Mesendoderm (in vitro differentiated cells): ENCODE data around the gene TSPAN12.
A peak's percentile ranks its signal among the peaks of the same experiment; 100 is the strongest.

ENCODE experiments used
- DNase-seq: peaks from one replicate; pipeline ENCODE4 v3.0.0; 2013
- H2AK5ac ChIP-seq: 2 replicates; pipeline ENCODE4 v1.6.1; 2013; ENCODE audit warnings: low read length, inconsistent platforms
- H2BK120ac ChIP-seq: 2 replicates; pipeline ENCODE4 v1.6.1; 2013; ENCODE audit warnings: low read depth, mild to moderate bottlenecking, low read length, moderate library complexity, mixed read lengths
- H2BK15ac ChIP-seq: replicated peaks from 2 replicates; pipeline ENCODE4 v1.6.1; 2013; ENCODE audit warnings: low read depth, mild to moderate bottlenecking, moderate library complexity
- H2BK5ac ChIP-seq: 2 replicates; pipeline ENCODE4 v1.6.1; 2013; ENCODE audit warnings: low read length, inconsistent platforms
- H3K18ac ChIP-seq: 2 replicates; pipeline ENCODE4 v1.6.1; 2013; ENCODE audit warnings: mild to moderate bottlenecking, low read length, mixed read lengths
- H3K23ac ChIP-seq: one replicate; pipeline ENCODE4 v1.6.1; 2013; ENCODE audit warnings: low read length
- H3K27ac ChIP-seq: 2 replicates; pipeline ENCODE4 v1.5.1; 2013; ENCODE audit warnings: low read depth, mild to moderate bottlenecking, inconsistent platforms, low read length, moderate library complexity
- H3K27me3 ChIP-seq: 2 replicates; pipeline ENCODE4 v1.6.1; 2013; ENCODE audit warnings: low read length, control low read depth, mild to moderate bottlenecking, inconsistent platforms; ENCODE audit not compliant: insufficient read depth, poor library complexity
- H3K36me3 ChIP-seq: 2 replicates; pipeline ENCODE4 v1.6.1; 2013; ENCODE audit warnings: low read length, inconsistent platforms; ENCODE audit not compliant: control insufficient read depth, insufficient read depth
- H3K4ac ChIP-seq: one replicate; pipeline ENCODE4 v1.6.1; 2013; ENCODE audit warnings: low read depth, mild to moderate bottlenecking, low read length, moderate library complexity
- H3K4me1 ChIP-seq: 2 replicates; pipeline ENCODE4 v1.6.1; 2013; ENCODE audit warnings: low read depth, low read length, inconsistent platforms; ENCODE audit not compliant: control insufficient read depth
- H3K4me2 ChIP-seq: 2 replicates; pipeline ENCODE4 v1.6.1; 2013; ENCODE audit warnings: low read length
- H3K4me3 ChIP-seq: 2 replicates; pipeline ENCODE4 v1.5.1; 2013; ENCODE audit warnings: mild to moderate bottlenecking, low read length
- H3K56ac ChIP-seq: one replicate; pipeline ENCODE4 v1.6.1; 2013; ENCODE audit warnings: low read length
- H3K79me1 ChIP-seq: 2 replicates; pipeline ENCODE4 v1.6.1; 2013; ENCODE audit warnings: low read length, inconsistent platforms
- H3K79me2 ChIP-seq: 2 replicates; pipeline ENCODE4 v1.6.1; 2013; ENCODE audit warnings: mild to moderate bottlenecking, low read length; ENCODE audit not compliant: control insufficient read depth, insufficient read depth
- H3K9ac ChIP-seq: 2 replicates; pipeline ENCODE4 v1.6.1; 2013; ENCODE audit warnings: low read length, inconsistent platforms
- H4K5ac ChIP-seq: one replicate; pipeline ENCODE4 v1.6.1; 2013; ENCODE audit warnings: low read length
- H4K8ac ChIP-seq: one replicate; pipeline ENCODE4 v1.6.1; 2013; ENCODE audit warnings: low read depth, mild to moderate bottlenecking, control low read depth, low read length, moderate library complexity
- WGBS: extraction: QIAGEN DNeasy Blood & Tissue Kit; methylation state at CpG from one replicate; pipeline ENCODE4 v1.1.7; 2013; ENCODE audit warnings: low lambda C conversion rate, missing lambda C conversion rate; ENCODE audit not compliant: insufficient coverage; ENCODE audit errors: extremely low coverage; 5-methylcytosine and 5-hydroxymethylcytosine counted together

TSPAN12 gene

DNA sequence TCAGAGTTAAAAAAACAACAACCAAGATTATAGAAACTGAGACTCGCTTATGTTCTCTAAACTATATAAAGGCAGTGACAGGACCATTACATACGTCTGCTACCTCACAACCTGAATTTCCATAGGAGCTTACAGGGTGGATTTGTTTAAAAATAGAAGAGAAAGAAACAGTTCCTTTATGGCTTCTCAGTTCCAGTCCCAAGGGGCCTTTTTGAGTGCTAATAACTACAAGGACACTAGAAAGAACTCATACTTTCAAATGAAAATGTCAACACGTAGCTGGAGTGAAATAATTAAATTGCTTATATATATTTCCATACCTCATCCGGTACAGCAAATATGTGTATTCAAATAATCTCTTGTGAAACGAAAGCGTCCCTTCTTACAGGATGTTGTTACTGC is 19.7 kb downstream of the TSPAN12 start:
- no peak overlapping the region for H3K4me3 ChIP-seq
- WGBS = no CpG with 5 or more reads among the region's 6 CpGs
- H2BK15ac ChIP-seq = no peak overlapping the region
- H3K36me3 ChIP-seq = no peaks in the 10 kb centered on the region
- no peak for DNase-seq
- H3K27me3 ChIP-seq = no peaks in the 10 kb centered on the region
- H3K18ac ChIP-seq = no peak overlapping the region
- no peak overlapping the region for H3K56ac ChIP-seq
- no peak overlapping the region for H2AK5ac ChIP-seq
- H3K27ac ChIP-seq = no peak overlapping the region
- no peaks in the 10 kb centered on the region for H3K4me1 ChIP-seq
- no peak overlapping the region for H2BK5ac ChIP-seq
- no peak overlapping the region for H2BK120ac ChIP-seq
- H3K4me2 ChIP-seq = no peak overlapping the region
- H4K5ac ChIP-seq = no peak overlapping the region
- no peak overlapping the region for H3K4ac ChIP-seq
- no peak overlapping the region for H3K9ac ChIP-seq
- H3K23ac ChIP-seq = no peak overlapping the region
- no peaks in the 10 kb centered on the region for H3K79me2 ChIP-seq
- no peaks in the 10 kb centered on the region for H3K79me1 ChIP-seq
- H4K8ac ChIP-seq = no peak overlapping the region

- Histone ChIP-seq H3K4me1 (no peaks in the 10 kb centered on the region), H3K36me3 (no peaks in the 10 kb centered on the region), H3K4ac (no peak overlapping the region), H3K79me1 (no peaks in the 10 kb centered on the region), H2BK15ac (no peak overlapping the region), H4K5ac (no peak overlapping the region), H2BK120ac (no peak overlapping the region), H3K79me2 (no peaks in the 10 kb centered on the region), H4K8ac (no peak overlapping the region), H3K4me3 (no peak overlapping the region), H2AK5ac (no peak overlapping the region), H3K18ac (no peak overlapping the region), H3K9ac (no peak overlapping the region), H3K27ac (no peak overlapping the region), H2BK5ac (no peak overlapping the region), H3K23ac (no peak overlapping the region), H3K27me3 (no peaks in the 10 kb centered on the region), H3K4me2 (no peak overlapping the region), H3K56ac (no peak overlapping the region)
- WGBS = no CpG with 5 or more reads among the region's 4 CpGs
- DNase-seq = no peak
Measured at GRCh38 chr7:120837599-120837998, 20.3 kb downstream of the TSPAN12 start.

GRCh38 chr7:120836556-120837115 is 21.3 kb downstream of the TSPAN12 start:
- no CpG with 5 or more reads among the region's 1 CpG for WGBS
- H3K36me3 ChIP-seq = no peaks in the 10 kb centered on the region

GRCh38 chr7:120834726-120835125 is 23.2 kb downstream of the TSPAN12 start:
- Histone ChIP-seq H3K27me3 (no peaks in the 10 kb centered on the region), H4K8ac (no peak overlapping the region), H2AK5ac (no peak overlapping the region), H3K4me3 (no peak overlapping the region), H4K5ac (no peak overlapping the region), H3K4ac (no peak overlapping the region), H3K4me1 (no peaks in the 10 kb centered on the region), H3K27ac (no peak overlapping the region), H3K79me2 (no peaks in the 10 kb centered on the region), H2BK15ac (no peak overlapping the region), H3K18ac (no peak overlapping the region), H3K79me1 (no peaks in the 10 kb centered on the region), H3K36me3 (no peaks in the 10 kb centered on the region), H3K56ac (no peak overlapping the region), H2BK5ac (no peak overlapping the region), H2BK120ac (no peak overlapping the region), H3K4me2 (no peak overlapping the region), H3K9ac (no peak overlapping the region), H3K23ac (no peak overlapping the region)
- WGBS = no CpG with 5 or more reads among the region's 2 CpGs
- no peak for DNase-seq

More at GRCh38 chr7:120836556-120837115, 21.3 kb downstream of the TSPAN12 start:
- Histone ChIP-seq H3K4me1 (no peaks in the 10 kb centered on the region), H3K79me2 (no peaks in the 10 kb centered on the region), H2AK5ac (no peak overlapping the region), H3K4me3 (no peak overlapping the region), H2BK15ac (no peak overlapping the region), H3K79me1 (no peaks in the 10 kb centered on the region), H3K27me3 (no peaks in the 10 kb centered on the region), H4K8ac (no peak overlapping the region), H3K27ac (no peak overlapping the region), H2BK5ac (no peak overlapping the region), H3K23ac (no peak overlapping the region), H3K9ac (no peak overlapping the region), H3K4me2 (no peak overlapping the region), H2BK120ac (no peak overlapping the region), H4K5ac (no peak overlapping the region), H3K4ac (no peak overlapping the region), H3K18ac (no peak overlapping the region), H3K56ac (no peak overlapping the region)
- DNase-seq = no peak

GRCh38 chr7:120833546-120833945 is 24.4 kb downstream of the TSPAN12 start:
- H4K5ac ChIP-seq = no peak overlapping the region
- H3K4ac ChIP-seq = no peak overlapping the region
- H3K79me2 ChIP-seq = no peaks in the 10 kb centered on the region
- H3K4me3 ChIP-seq = no peak overlapping the region
- H3K27ac ChIP-seq = no peak overlapping the region
- no peak overlapping the region for H3K18ac ChIP-seq
- H3K79me1 ChIP-seq = no peaks in the 10 kb centered on the region
- no peak overlapping the region for H3K9ac ChIP-seq
- no peak overlapping the region for H3K56ac ChIP-seq
- H3K23ac ChIP-seq = no peak overlapping the region
- no peak overlapping the region for H2BK5ac ChIP-seq
- H2BK120ac ChIP-seq = no peak overlapping the region
- no peaks in the 10 kb centered on the region for H3K36me3 ChIP-seq
- no peak overlapping the region for H2BK15ac ChIP-seq
- no peak overlapping the region for H4K8ac ChIP-seq
- no CpG with 5 or more reads among the region's 2 CpGs for WGBS
- no peaks in the 10 kb centered on the region for H3K27me3 ChIP-seq
- H3K4me2 ChIP-seq = no peak overlapping the region
- DNase-seq = peak; percentile 14
- H3K4me1 ChIP-seq = no peaks in the 10 kb centered on the region
- H2AK5ac ChIP-seq = no peak overlapping the region

DNA sequence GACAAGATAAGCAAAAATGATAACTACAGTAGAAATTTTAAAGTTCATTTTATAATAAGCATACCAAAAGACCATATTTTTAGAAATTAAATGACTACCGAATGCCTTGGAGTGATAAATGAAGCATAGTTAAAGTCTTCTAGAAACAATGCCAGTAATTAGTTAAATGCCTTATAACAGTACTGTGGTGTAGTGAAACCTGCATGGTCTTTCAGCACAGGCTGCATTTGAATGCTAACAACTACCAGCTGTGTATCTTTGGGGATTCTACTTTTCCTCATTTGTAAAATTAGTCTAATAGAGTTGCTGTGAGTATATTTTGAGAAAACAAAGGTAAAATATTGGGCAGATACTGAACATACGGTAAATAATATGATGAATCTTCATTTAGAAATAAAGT is 25.1 kb downstream of the TSPAN12 start:
- Histone ChIP-seq H3K27me3 (no peaks in the 10 kb centered on the region), H3K79me1 (peaks cover 2% of the 10 kb centered on the region), H3K4me3 (no peak overlapping the region), H2BK5ac (no peak overlapping the region), H3K18ac (no peak overlapping the region), H3K27ac (no peak overlapping the region), H3K9ac (no peak overlapping the region), H2BK15ac (no peak overlapping the region), H4K5ac (no peak overlapping the region), H3K56ac (no peak overlapping the region), H2AK5ac (no peak overlapping the region), H3K4me2 (no peak overlapping the region), H4K8ac (no peak overlapping the region), H3K79me2 (no peaks in the 10 kb centered on the region), H3K36me3 (no peaks in the 10 kb centered on the region), H3K4me1 (no peaks in the 10 kb centered on the region), H2BK120ac (no peak overlapping the region), H3K4ac (no peak overlapping the region), H3K23ac (no peak overlapping the region)
- no peak for DNase-seq
- no CpG with 5 or more reads among the region's 2 CpGs for WGBS
